ENCODE measurements around the gene PRKCH.

The PRKCH gene

GRCh38 chr14:61532123-61532505, 210.7 kb downstream of the PRKCH start:
- Histone ChIP-seq H3K9ac (ENCODE audit: low read depth, low read length) (no peak overlapping the region), H3K4me1 (ENCODE audit: insufficient read depth, low read length) (peaks cover 5% of the 10 kb centered on the region; the same call in 1 of the 2 replicates), H3K4me2 (ENCODE audit: insufficient read depth, low read length) (no peak overlapping the region), H3K4me3 (ENCODE audit: low read depth in 1 of 2, low read length in 2 of 2) (no peak overlapping the region), H2AFZ (ENCODE audit: low read depth, low read length) (no peak overlapping the region), H4K20me1 (ENCODE audit: insufficient read depth, low read length) (peaks cover 9% of the 10 kb centered on the region), H3K9me3 (ENCODE audit: insufficient read depth, low read length, severe bottlenecking) (no peaks in the 10 kb centered on the region), H3K27me3 (ENCODE audit: insufficient read depth, low read length, poor library complexity) (no peaks in the 10 kb centered on the region), H3K36me3 (ENCODE audit: insufficient read depth, low read length) (peaks cover 94% of the 10 kb centered on the region), H3K79me2 (ENCODE audit: insufficient read depth, low read length) (no peaks in the 10 kb centered on the region), H3K27ac (ENCODE audit: low read length) (no peak overlapping the region)
- no peak for DNase-seq
- TF ChIP-seq CTCF (IDR thresholded peaks at IDR 0.05; ENCODE audit: borderline replicate concordance, extremely low read depth, low read length, poor library complexity, severe bottlenecking) = no peak
- no peak for TF ChIP-seq EZH2 (IDR thresholded peaks at IDR 0.05; ENCODE audit: borderline replicate concordance, low read depth, low read length, severe bottlenecking)
- no peak for ATAC-seq (ENCODE audit: insufficient read depth, low read depth)

GRCh38 chr14:61532763-61533162, 211.4 kb downstream of the PRKCH start:
- no peak for TF ChIP-seq EZH2 (IDR thresholded peaks at IDR 0.05; ENCODE audit: borderline replicate concordance, low read depth, low read length, severe bottlenecking)
- no peak for TF ChIP-seq CTCF (IDR thresholded peaks at IDR 0.05; ENCODE audit: borderline replicate concordance, extremely low read depth, low read length, poor library complexity, severe bottlenecking)
- H3K9ac ChIP-seq (ENCODE audit: low read depth, low read length) = no peak overlapping the region
- H3K27me3 ChIP-seq (ENCODE audit: insufficient read depth, low read length, poor library complexity) = no peaks in the 10 kb centered on the region
- H2AFZ ChIP-seq (ENCODE audit: low read depth, low read length) = no peak overlapping the region
- no peak overlapping the region for H3K4me2 ChIP-seq (ENCODE audit: insufficient read depth, low read length)
- no peak overlapping the region for H3K4me3 ChIP-seq (ENCODE audit: low read depth in 1 of 2, low read length in 2 of 2)
- H3K79me2 ChIP-seq (ENCODE audit: insufficient read depth, low read length) = no peaks in the 10 kb centered on the region
- peaks cover 95% of the 10 kb centered on the region for H3K36me3 ChIP-seq (ENCODE audit: insufficient read depth, low read length)
- DNase-seq (no peak), ATAC-seq (ENCODE audit: insufficient read depth, low read depth) (no peak)
- peaks cover 9% of the 10 kb centered on the region for H4K20me1 ChIP-seq (ENCODE audit: insufficient read depth, low read length)
- H3K27ac ChIP-seq (ENCODE audit: low read length) = no peak overlapping the region
- H3K9me3 ChIP-seq (ENCODE audit: insufficient read depth, low read length, severe bottlenecking) = no peaks in the 10 kb centered on the region
- H3K4me1 ChIP-seq (ENCODE audit: insufficient read depth, low read length) = no peaks in the 10 kb centered on the region

GRCh38 chr14:61533513-61534255, 212.3 kb downstream of the PRKCH start:
- Histone ChIP-seq H3K27ac (ENCODE audit: low read length) (no peak overlapping the region), H3K36me3 (ENCODE audit: insufficient read depth, low read length) (peaks cover 94% of the 10 kb centered on the region), H3K79me2 (ENCODE audit: insufficient read depth, low read length) (no peaks in the 10 kb centered on the region), H3K9me3 (ENCODE audit: insufficient read depth, low read length, severe bottlenecking) (no peaks in the 10 kb centered on the region), H3K27me3 (ENCODE audit: insufficient read depth, low read length, poor library complexity) (no peaks in the 10 kb centered on the region), H3K4me1 (ENCODE audit: insufficient read depth, low read length) (no peaks in the 10 kb centered on the region), H3K4me2 (ENCODE audit: insufficient read depth, low read length) (no peak overlapping the region), H2AFZ (ENCODE audit: low read depth, low read length) (no peak overlapping the region), H3K4me3 (ENCODE audit: low read depth in 1 of 2, low read length in 2 of 2) (no peak overlapping the region), H4K20me1 (ENCODE audit: insufficient read depth, low read length) (peaks cover 6% of the 10 kb centered on the region), H3K9ac (ENCODE audit: low read depth, low read length) (no peak overlapping the region)
- no peak; the same call in 2 of the 3 replicates for ATAC-seq (ENCODE audit: insufficient read depth, low read depth)
- no peak for DNase-seq
- TF ChIP-seq EZH2 (IDR thresholded peaks at IDR 0.05; ENCODE audit: borderline replicate concordance, low read depth, low read length, severe bottlenecking) (no peak), CTCF (IDR thresholded peaks at IDR 0.05; ENCODE audit: borderline replicate concordance, extremely low read depth, low read length, poor library complexity, severe bottlenecking) (no peak)
